ENCODE results near the gene IFT20.
A peak's percentile ranks its signal among the peaks of the same experiment; 100 is the strongest.

Gene IFT20, protein sequence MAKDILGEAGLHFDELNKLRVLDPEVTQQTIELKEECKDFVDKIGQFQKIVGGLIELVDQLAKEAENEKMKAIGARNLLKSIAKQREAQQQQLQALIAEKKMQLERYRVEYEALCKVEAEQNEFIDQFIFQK

DNA sequence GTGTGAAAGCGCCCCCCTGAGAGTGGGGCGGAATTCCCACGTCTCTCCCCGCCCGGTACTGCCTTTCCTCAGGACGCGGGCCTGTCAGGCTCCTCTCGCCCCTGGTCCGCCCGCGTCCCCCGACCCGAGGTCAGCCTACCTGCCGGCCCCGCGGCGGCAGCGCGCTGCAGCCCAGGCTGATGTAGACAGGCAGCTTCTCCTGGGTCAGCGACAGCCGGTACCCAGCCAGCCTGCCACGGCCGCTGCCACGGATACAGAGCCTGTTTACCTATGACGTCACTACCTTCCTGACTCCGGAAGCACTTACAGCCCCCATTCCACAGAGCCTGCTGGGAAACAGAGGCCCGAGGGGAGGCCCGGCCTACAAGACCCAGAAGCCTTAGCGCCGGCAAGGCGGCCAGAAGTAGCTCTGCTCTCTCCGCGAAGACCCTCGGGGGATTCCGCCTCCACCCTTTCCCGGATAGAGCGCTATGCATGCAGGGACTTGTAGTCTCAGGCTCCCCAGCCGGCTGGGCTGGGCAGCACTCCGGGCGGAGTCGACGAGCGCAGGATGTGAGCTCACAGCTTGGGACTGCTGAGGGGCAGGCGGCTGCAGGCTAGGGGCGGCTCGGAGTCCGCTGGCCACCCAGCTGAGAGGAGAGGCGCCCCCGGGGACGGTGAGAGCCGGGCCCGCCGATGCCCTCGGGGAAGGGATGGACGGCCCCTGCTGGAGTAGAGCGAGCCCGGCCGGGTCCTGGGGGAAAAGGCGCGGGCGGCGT, at the start of gene IFT20, which contains the start of gene TNFAIP1:
Gene IFT20, minus strand, starts transcription at position 272 of the 758 bp plus-strand sequence. CDS start 3,487 bp downstream, outside the sequence.
Gene TNFAIP1, plus strand, starts transcription at position 561 of the 758 bp plus-strand sequence. CDS start 3,761 bp downstream, outside the sequence.
- Histone ChIP-seq H3K9me3 (ENCODE audit: low read length) (no peaks in the 10 kb centered on the region), H3K4me1 (ENCODE audit: insufficient read depth, low read length, severe bottlenecking) (peaks cover 26% of the 10 kb centered on the region), H3K27ac (ENCODE audit: low read depth, low read length, poor library complexity, severe bottlenecking) (no peak within 1 kb of the TSS), H3K27me3 (ENCODE audit: insufficient read depth, low read length) (no peaks in the 10 kb centered on the region), H3K36me3 (ENCODE audit: insufficient read depth, low read length) (peaks cover 13% of the 10 kb centered on the region; the same call in 1 of the 2 replicates), H3K4me2 (ENCODE audit: low read length) (peak within 1 kb of the TSS; percentile 86), H3F3A (ENCODE audit: insufficient read depth, low read length) (no peaks in the 10 kb centered on the region), H3K79me2 (ENCODE audit: insufficient read depth, low read length) (no peaks in the 10 kb centered on the region), H3K9ac (ENCODE audit: low read length) (peak within 1 kb of the TSS; percentile 77), H3K4me3 (ENCODE audit: low read depth, low read length, poor library complexity, severe bottlenecking) (peak within 1 kb of the TSS; percentile 84), H3K9me2 (ENCODE audit: low read depth, low read length) (no peaks in the 10 kb centered on the region), H4K20me1 (ENCODE audit: insufficient read depth, low read length) (no peaks in the 10 kb centered on the region), H2AFZ (ENCODE audit: low read length) (no peak within 1 kb of the TSS)
- TF ChIP-seq EZH2 (IDR thresholded peaks at IDR 0.05; ENCODE audit: borderline replicate concordance, low read length) = no peak
- TF ChIP-seq, protein P1, sequence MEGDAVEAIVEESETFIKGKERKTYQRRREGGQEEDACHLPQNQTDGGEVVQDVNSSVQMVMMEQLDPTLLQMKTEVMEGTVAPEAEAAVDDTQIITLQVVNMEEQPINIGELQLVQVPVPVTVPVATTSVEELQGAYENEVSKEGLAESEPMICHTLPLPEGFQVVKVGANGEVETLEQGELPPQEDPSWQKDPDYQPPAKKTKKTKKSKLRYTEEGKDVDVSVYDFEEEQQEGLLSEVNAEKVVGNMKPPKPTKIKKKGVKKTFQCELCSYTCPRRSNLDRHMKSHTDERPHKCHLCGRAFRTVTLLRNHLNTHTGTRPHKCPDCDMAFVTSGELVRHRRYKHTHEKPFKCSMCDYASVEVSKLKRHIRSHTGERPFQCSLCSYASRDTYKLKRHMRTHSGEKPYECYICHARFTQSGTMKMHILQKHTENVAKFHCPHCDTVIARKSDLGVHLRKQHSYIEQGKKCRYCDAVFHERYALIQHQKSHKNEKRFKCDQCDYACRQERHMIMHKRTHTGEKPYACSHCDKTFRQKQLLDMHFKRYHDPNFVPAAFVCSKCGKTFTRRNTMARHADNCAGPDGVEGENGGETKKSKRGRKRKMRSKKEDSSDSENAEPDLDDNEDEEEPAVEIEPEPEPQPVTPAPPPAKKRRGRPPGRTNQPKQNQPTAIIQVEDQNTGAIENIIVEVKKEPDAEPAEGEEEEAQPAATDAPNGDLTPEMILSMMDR (IDR thresholded peaks at IDR 0.05; ENCODE audit: low read length) = no peak

DNA sequence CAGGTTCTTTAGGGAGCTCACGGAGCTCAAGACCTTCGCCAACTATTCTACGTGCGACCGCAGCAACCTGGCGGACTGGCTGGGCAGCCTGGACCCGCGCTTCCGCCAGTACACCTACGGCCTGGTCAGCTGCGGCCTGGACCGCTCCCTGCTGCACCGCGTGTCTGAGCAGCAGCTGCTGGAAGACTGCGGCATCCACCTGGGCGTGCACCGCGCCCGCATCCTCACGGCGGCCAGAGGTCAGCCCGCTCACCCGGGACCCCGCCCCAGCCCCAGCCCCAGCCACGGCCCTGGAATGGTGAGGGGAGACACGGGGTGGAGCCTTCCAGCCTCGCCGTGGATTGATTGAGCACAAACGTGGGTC, 49.7 kb upstream of the IFT20 start:
- no peak overlapping the region for H2AFZ ChIP-seq (ENCODE audit: low read length)
- H3F3A ChIP-seq (ENCODE audit: insufficient read depth, low read length) = no peaks in the 10 kb centered on the region
- TF ChIP-seq, protein P1 (IDR thresholded peaks at IDR 0.05; ENCODE audit: low read length) = no peak
- TF ChIP-seq EZH2 (IDR thresholded peaks at IDR 0.05; ENCODE audit: borderline replicate concordance, low read length) = no peak
- no peaks in the 10 kb centered on the region for H3K4me1 ChIP-seq (ENCODE audit: insufficient read depth, low read length, severe bottlenecking)
- no peak overlapping the region for H3K27ac ChIP-seq (ENCODE audit: low read depth, low read length, poor library complexity, severe bottlenecking)
- H3K79me2 ChIP-seq (ENCODE audit: insufficient read depth, low read length) = no peaks in the 10 kb centered on the region
- peak overlapping the region; percentile 48 for H3K4me3 ChIP-seq (ENCODE audit: low read depth, low read length, poor library complexity, severe bottlenecking)
- peak overlapping the region; percentile 59; the same call in 1 of the 2 replicates for H3K4me2 ChIP-seq (ENCODE audit: low read length)
- no peak overlapping the region for H3K9ac ChIP-seq (ENCODE audit: low read length)
- H3K9me3 ChIP-seq (ENCODE audit: low read length) = no peaks in the 10 kb centered on the region
- no peaks in the 10 kb centered on the region for H3K9me2 ChIP-seq (ENCODE audit: low read depth, low read length)
- no peaks in the 10 kb centered on the region for H3K36me3 ChIP-seq (ENCODE audit: insufficient read depth, low read length)
- H3K27me3 ChIP-seq (ENCODE audit: insufficient read depth, low read length) = peaks cover 10% of the 10 kb centered on the region; the same call in 1 of the 2 replicates
- H4K20me1 ChIP-seq (ENCODE audit: insufficient read depth, low read length) = no peaks in the 10 kb centered on the region

DNA sequence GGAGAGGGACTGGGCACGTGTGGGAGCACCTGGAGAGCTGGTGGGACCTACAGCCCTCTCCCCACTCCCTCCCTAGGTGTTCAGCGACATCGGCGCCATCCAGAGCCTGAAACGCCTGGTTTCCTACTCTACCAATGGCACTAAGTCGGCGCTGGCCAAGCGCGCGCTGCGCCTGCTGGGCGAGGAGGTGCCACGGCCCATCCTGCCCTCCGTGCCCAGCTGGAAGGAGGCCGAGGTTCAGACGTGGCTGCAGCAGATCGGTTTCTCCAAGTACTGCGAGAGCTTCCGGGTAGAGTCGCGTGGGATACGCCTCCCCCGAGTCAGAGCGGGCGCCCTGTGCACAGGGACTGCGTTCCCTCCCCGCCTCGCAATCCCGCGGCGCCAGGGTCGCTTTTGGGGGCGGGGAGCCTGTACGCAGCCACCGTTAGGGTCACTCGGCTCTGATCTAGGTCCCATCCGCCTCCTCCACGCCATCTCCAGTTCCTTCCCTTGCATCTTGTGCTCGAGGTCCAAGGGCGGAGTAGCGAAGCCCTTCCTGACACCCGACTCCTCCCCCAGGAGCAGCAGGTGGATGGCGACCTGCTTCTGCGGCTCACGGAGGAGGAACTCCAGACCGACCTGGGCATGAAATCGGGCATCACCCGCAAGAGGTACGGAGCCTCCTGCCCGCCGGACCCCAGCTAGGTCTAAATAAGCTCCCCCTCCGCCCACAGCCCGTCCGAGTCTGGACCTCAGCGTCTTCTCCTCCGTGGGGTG, 49.2 kb upstream of the IFT20 start:
- no peak overlapping the region for H2AFZ ChIP-seq (ENCODE audit: low read length)
- H3K27ac ChIP-seq (ENCODE audit: low read depth, low read length, poor library complexity, severe bottlenecking) = no peak overlapping the region
- no peaks in the 10 kb centered on the region for H3K36me3 ChIP-seq (ENCODE audit: insufficient read depth, low read length)
- H3K4me2 ChIP-seq (ENCODE audit: low read length) = peak overlapping the region; percentile 59
- no peaks in the 10 kb centered on the region for H3K9me2 ChIP-seq (ENCODE audit: low read depth, low read length)
- peak overlapping the region; percentile 48 for H3K4me3 ChIP-seq (ENCODE audit: low read depth, low read length, poor library complexity, severe bottlenecking)
- H4K20me1 ChIP-seq (ENCODE audit: insufficient read depth, low read length) = no peaks in the 10 kb centered on the region
- H3K27me3 ChIP-seq (ENCODE audit: insufficient read depth, low read length) = peaks cover 10% of the 10 kb centered on the region; the same call in 1 of the 2 replicates
- no peaks in the 10 kb centered on the region for H3K9me3 ChIP-seq (ENCODE audit: low read length)
- H3K4me1 ChIP-seq (ENCODE audit: insufficient read depth, low read length, severe bottlenecking) = no peaks in the 10 kb centered on the region
- no peak for TF ChIP-seq EZH2 (IDR thresholded peaks at IDR 0.05; ENCODE audit: borderline replicate concordance, low read length)
- TF ChIP-seq, protein P1 (IDR thresholded peaks at IDR 0.05; ENCODE audit: low read length) = no peak
- H3K79me2 ChIP-seq (ENCODE audit: insufficient read depth, low read length) = no peaks in the 10 kb centered on the region
- H3K9ac ChIP-seq (ENCODE audit: low read length) = no peak overlapping the region
- H3F3A ChIP-seq (ENCODE audit: insufficient read depth, low read length) = no peaks in the 10 kb centered on the region

Measured in OCI-LY1 (cell line).